Heart left ventricle (tissue), 16 donors: ENCODE results near the gene CIC. TPM values are rescaled to one million over a fixed set of nuclear protein-coding genes. Genes with fewer than 3 reads are reported as not detected.

Experiments
- ATAC-seq, 4 donors: fragments of 200-7000 bp; cut with Tn5 transposase; one replicate each; pipeline ENCODE4 v1.9.1; 2020 to 2022; ENCODE audit warnings: moderate library complexity in 4 of 4, mild to moderate bottlenecking in 3 of 4, moderate number of reproducible peaks in 1 of 4
- DNase-seq, 5 donors: peaks; one replicate each; pipeline ENCODE4 v3.0.0-alpha.2; 2020
- H3K27ac ChIP-seq, 12 donors: fragments of 200-600 bp; sonication (generic) in 4 of 12; one replicate each; pipeline versions ENCODE4 v1.5.0 to v1.8.0; 2016 to 2022; ENCODE audit warnings: mild to moderate bottlenecking in 2 of 12
- H3K27me3 ChIP-seq, 9 donors: fragments of 200-600 bp; sonication (generic) in 2 of 9; one replicate each; pipeline versions ENCODE4 v1.5.1 to v1.8.0; 2016 to 2022; ENCODE audit warnings: mild to moderate bottlenecking in 3 of 9
- H3K36me3 ChIP-seq, 9 donors: fragments of 200-600 bp; sonication (generic) in 2 of 9; one replicate each; pipeline versions ENCODE4 v1.5.0 to v1.8.0; 2018 to 2022; ENCODE audit warnings: mild to moderate bottlenecking in 2 of 9
- H3K4me1 ChIP-seq, 12 donors: fragments of 200-600 bp; sonication (generic) in 4 of 12; one replicate each; pipeline versions ENCODE4 v1.5.0 to v1.8.0; 2016 to 2022; ENCODE audit warnings: mild to moderate bottlenecking in 3 of 12
- H3K4me3 ChIP-seq, 12 donors: fragments of 200-600 bp; sonication (generic) in 4 of 12; one replicate each; pipeline versions ENCODE4 v1.5.0 to v1.8.0; 2017 to 2022; ENCODE audit warnings: mild to moderate bottlenecking in 9 of 12, moderate library complexity in 4 of 12
- H3K9me3 ChIP-seq, 12 donors: fragments of 200-600 bp; sonication (generic) in 4 of 12; one replicate each; pipeline versions ENCODE4 v1.5.0 to v1.8.0; 2016 to 2022; ENCODE audit warnings: mild to moderate bottlenecking in 1 of 12
- POLR2A ChIP-seq, 2 donors: fragments of 450-650 bp; IDR thresholded peaks; one replicate each; pipeline ENCODE4 v1.6.1; 2017; ENCODE audit warnings: antibody characterized with exemption in 2 of 2, mild to moderate bottlenecking in 2 of 2, moderate library complexity in 2 of 2
- WGBS, 4 donors: extraction: QIAGEN DNeasy Blood & Tissue Kit in 2 of 4; methylation state at CpG; one replicate each; pipeline versions ENCODE4 v1.1.5 to v1.1.7; 2013 to 2018; 5-methylcytosine and 5-hydroxymethylcytosine counted together
- intact Hi-C, 10 donors: fragments of 100-400 bp; cut with DNase I; formaldehyde crosslinking; loops; one replicate each; pipeline versions ENCODE4 v1.11.1 to v1.14.2; 2022
- polyA plus RNA-seq, 2 donors: library from polyadenylated mRNA; stranded (reverse); fragments of 200-250 nt; gene quantifications; one replicate each; pipeline ENCODE4 v1.2.3, GENCODE V29; 2013
- total RNA-seq, 9 donors: library from RNA; depleted of rRNA in 2 of 9; stranded (reverse); fragments of >200 nt in 2 of 9; fragmentation: NEBNext Ultra II Directional in 3 of 9; extraction: Animal tissue kit (Norgen Biotek cat#: 25700) in 3 of 9; gene quantifications; one replicate each; pipeline versions ENCODE4 v1.1.0 to v1.2.4, GENCODE V29; 2016 to 2023
- TF ChIP-seq, protein P1 (sequence below), 12 donors: fragments of 200-600 bp; sonication (generic) in 4 of 12; IDR thresholded peaks; one replicate each; pipeline versions ENCODE4 v1.5.0 to v1.8.0; 2018 to 2022; ENCODE audit warnings: antibody characterized with exemption in 12 of 12, mild to moderate bottlenecking in 5 of 12
- donor health status: ischemic (EF 13 %, LVEDD 7.1; RV severe dilation, severe dysfunction).
- donor health status: healthy with polysubstance abuse.
- donor health status: DM: no; HTN: yes; CAD: no.
- donor health status: DM: no; HTN: no; CAD: no.
- donor health status: ischemic (EF 25% LVEDD 6.9; RV normal size, moderate dysfunction).
- donor health status: ischemic (EF 25% LVEDD 5.7; RV mildly dilated, moderate dysfunction).
- donor health status: healthy.
- donor health status: DM: yes; HTN: yes; CAD: no.
- donor health status: ischemic (EF 35%, LVEDD 5.7; RV mildly dilated, moderate dysfunction).
- donor health status: nonischemic (EF 11% LVEDD 7.7; RV severe dilation, severe dysfunction).
- donor health status: DM: yes; HTN: yes; CAD: no.
- donor health status: PGD.
- donor health status: ischemic (EF 29% LVEDD 5.4; RV normal size, mild dysfunction).
- donor health status: nonischemic (EF 23%, LVEDD 6.1; RV moderate dilation, normal function).

The CIC gene
- total and polyA plus RNA-seq, 11 donors, result 25.5 to 54.8 (median 31.0) TPM

GRCh38 chr19:42311657-42312056 is 42.6 kb downstream of the CIC start:
- Histone ChIP-seq H3K27me3 (peaks cover 0 to 33% (median 18%) of the 10 kb centered on the region in 9 donors), H3K4me1 (peaks cover 0 to 22% (median 5%) of the 10 kb centered on the region in 12 donors), H3K27ac (no peak overlapping the region), H3K9me3 (no peaks in the 10 kb centered on the region), H3K36me3 (no peaks in the 10 kb centered on the region), H3K4me3 (no peak overlapping the region)
- ATAC-seq, result no peak
- no peak for DNase-seq
- 67 to 88% (median 72%) methylated on average over 2 of the region's 2 CpGs for WGBS, 4 donors
- intact Hi-C loops, result loop anchor here in 3 of 10 donors (5.0 to 10.0 kb wide), 2 partner anchors 177 to 184 kb away; partner anchors contain the start of gene POU2F2 (in 2 of the 3)
- no peak for TF ChIP-seq POLR2A (IDR thresholded peaks at IDR 0.05)
- TF ChIP-seq, protein P1, sequence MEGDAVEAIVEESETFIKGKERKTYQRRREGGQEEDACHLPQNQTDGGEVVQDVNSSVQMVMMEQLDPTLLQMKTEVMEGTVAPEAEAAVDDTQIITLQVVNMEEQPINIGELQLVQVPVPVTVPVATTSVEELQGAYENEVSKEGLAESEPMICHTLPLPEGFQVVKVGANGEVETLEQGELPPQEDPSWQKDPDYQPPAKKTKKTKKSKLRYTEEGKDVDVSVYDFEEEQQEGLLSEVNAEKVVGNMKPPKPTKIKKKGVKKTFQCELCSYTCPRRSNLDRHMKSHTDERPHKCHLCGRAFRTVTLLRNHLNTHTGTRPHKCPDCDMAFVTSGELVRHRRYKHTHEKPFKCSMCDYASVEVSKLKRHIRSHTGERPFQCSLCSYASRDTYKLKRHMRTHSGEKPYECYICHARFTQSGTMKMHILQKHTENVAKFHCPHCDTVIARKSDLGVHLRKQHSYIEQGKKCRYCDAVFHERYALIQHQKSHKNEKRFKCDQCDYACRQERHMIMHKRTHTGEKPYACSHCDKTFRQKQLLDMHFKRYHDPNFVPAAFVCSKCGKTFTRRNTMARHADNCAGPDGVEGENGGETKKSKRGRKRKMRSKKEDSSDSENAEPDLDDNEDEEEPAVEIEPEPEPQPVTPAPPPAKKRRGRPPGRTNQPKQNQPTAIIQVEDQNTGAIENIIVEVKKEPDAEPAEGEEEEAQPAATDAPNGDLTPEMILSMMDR (IDR thresholded peaks at IDR 0.05), result no peak

DNA sequence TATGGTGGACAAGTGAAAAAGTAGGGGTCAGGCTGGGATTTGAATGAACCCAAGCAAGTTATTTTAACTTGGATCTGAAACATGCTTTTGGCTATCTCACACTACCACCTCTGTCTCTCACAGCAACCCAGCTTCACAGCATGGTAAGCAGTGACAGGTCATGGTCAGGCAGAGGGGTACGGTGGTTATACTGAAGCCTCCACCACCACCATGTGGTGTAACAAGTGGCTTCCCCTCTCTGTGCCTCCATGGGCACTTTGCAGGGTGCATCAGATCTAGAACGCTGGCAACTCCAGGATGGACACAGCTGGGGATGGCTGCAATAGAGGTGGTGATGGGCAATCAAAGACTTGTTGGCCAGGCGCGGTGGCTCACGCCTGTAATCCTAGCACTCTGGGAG is 43.3 kb downstream of the CIC start:
- H3K36me3 ChIP-seq, result no peaks in the 10 kb centered on the region
- H3K4me3 ChIP-seq, result no peak overlapping the region
- no peak overlapping the region for H3K27ac ChIP-seq
- intact Hi-C loops, result loop anchor here in 3 of 10 donors (5.0 to 10.0 kb wide), 2 partner anchors 178 to 185 kb away; partner anchors contain the start of gene POU2F2 (in 2 of the 3)
- WGBS, 4 donors, result 80 to 85% (median 83%) methylated on average over 5 of the region's 5 CpGs
- H3K9me3 ChIP-seq, result no peaks in the 10 kb centered on the region
- DNase-seq, result no peak
- peaks cover 0 to 28% (median 5%) of the 10 kb centered on the region in 12 donors for H3K4me1 ChIP-seq
- H3K27me3 ChIP-seq, result peaks cover 0 to 33% (median 18%) of the 10 kb centered on the region in 9 donors
- ATAC-seq, result no peak
- TF ChIP-seq POLR2A (IDR thresholded peaks at IDR 0.05), result no peak
- TF ChIP-seq, protein P1 (IDR thresholded peaks at IDR 0.05), result no peak

DNA sequence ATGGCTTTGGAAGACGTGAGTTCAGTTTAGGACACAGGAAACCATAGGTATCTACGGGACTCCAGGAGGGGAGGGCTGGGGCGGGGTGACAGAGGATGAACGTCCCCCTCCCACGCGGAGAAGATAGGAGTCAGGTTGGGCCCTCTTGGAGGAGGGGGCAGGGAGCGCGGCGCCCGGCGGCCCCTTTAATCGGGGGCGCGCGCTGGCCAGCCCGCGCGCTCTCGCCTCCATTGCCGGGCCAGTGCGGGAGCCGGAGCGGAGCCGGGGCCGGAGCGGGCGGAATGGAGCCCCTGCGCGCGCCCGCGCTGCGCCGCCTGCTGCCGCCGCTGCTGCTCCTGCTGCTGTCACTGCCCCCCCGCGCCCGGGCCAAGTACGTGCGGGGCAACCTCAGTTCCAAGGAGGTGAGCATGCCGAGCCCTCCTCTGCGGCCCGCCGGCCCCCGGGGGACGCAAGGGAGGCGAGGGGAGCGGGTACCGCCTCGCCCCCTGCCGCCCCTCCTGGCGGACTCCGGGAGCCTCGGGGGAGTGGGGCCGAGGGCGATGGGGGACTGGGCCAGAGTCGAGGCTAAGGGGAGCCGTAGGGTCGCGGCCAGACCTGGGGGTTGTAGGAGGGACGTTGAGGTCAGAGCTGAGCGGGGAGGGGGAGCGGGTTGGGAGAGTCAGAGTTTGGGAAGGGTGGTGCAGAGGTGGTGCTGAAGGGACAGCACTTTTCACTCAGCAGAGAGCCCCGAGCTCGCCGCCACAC is 44.2 kb downstream of the CIC start, which contains the start of gene TMEM145:
Gene TMEM145, plus strand, starts transcription at position 214 of the 744 bp plus-strand sequence. Its CDS starts 68 bp downstream, at position 282.
- TF ChIP-seq, protein P1 (IDR thresholded peaks at IDR 0.05), result peak in 5 of 12 donors; percentile 7 to 38 (median 23)
- TF ChIP-seq POLR2A (IDR thresholded peaks at IDR 0.05), result no peak
- 0 to 4% (median 1%) methylated on average over 17 to 67 of the region's 67 CpGs for WGBS, 4 donors
- H3K27me3 ChIP-seq, result peaks cover 0 to 33% (median 18%) of the 10 kb centered on the region in 9 donors
- DNase-seq (peak in 2 of 5 donors; percentile 52 to 63), ATAC-seq (peak; percentile 58 to 86 (median 82))
- intact Hi-C loops, result loop anchor here in 3 of 10 donors (5.0 to 10.0 kb wide), 2 partner anchors 178 to 186 kb away; partner anchors contain the start of gene POU2F2 (in 2 of the 3)
- peak within 1 kb of the TSS in 1 of 12 donors; percentile 33 for H3K27ac ChIP-seq
- H3K4me1 ChIP-seq, result peaks cover 0 to 28% (median 5%) of the 10 kb centered on the region in 12 donors
- H3K36me3 ChIP-seq, result no peaks in the 10 kb centered on the region
- peak within 1 kb of the TSS; percentile 24 to 74 (median 58) for H3K4me3 ChIP-seq
- no peaks in the 10 kb centered on the region for H3K9me3 ChIP-seq
